Neural cell (in vitro differentiated cells): ENCODE data around the gene DNAJC18.

Source experiments
- CTCF ChIP-seq: fragments of 450-650 bp; IDR thresholded peaks from 2 replicates; pipeline ENCODE4 v1.5.1; 2014; ENCODE audit warnings: antibody characterized with exemption, mild to moderate bottlenecking, moderate library complexity; ENCODE audit not compliant: poor library complexity, severe bottlenecking
- MXI1 ChIP-seq: fragments of 450-650 bp; conservative IDR thresholded peaks from 2 replicates; pipeline ENCODE4 v1.6.1; 2014; ENCODE audit warnings: antibody characterized with exemption, mild to moderate bottlenecking; ENCODE audit not compliant: poor library complexity, severe bottlenecking
- POLR2AphosphoS5 ChIP-seq: IDR thresholded peaks from 2 replicates; pipeline ENCODE4 v1.6.1; 2012
- RAD21 ChIP-seq: fragments of 450-650 bp; conservative IDR thresholded peaks from 2 replicates; pipeline ENCODE4 v1.6.1; 2014; ENCODE audit warnings: antibody characterized with exemption, mild to moderate bottlenecking, moderate library complexity
- REST ChIP-seq: IDR thresholded peaks from 2 replicates; pipeline ENCODE4 v1.6.1; 2012; ENCODE audit warnings: borderline replicate concordance

- no peak for TF ChIP-seq CTCF
- no peak for TF ChIP-seq RAD21
- no peak for TF ChIP-seq MXI1
- TF ChIP-seq REST = no peak
- TF ChIP-seq POLR2AphosphoS5 = no peak
These were observed 51.0 kb downstream of the DNAJC18 start for GRCh38 chr5:139388198-139388821.
